ENCODE results near the gene WRAP53.

DNA sequence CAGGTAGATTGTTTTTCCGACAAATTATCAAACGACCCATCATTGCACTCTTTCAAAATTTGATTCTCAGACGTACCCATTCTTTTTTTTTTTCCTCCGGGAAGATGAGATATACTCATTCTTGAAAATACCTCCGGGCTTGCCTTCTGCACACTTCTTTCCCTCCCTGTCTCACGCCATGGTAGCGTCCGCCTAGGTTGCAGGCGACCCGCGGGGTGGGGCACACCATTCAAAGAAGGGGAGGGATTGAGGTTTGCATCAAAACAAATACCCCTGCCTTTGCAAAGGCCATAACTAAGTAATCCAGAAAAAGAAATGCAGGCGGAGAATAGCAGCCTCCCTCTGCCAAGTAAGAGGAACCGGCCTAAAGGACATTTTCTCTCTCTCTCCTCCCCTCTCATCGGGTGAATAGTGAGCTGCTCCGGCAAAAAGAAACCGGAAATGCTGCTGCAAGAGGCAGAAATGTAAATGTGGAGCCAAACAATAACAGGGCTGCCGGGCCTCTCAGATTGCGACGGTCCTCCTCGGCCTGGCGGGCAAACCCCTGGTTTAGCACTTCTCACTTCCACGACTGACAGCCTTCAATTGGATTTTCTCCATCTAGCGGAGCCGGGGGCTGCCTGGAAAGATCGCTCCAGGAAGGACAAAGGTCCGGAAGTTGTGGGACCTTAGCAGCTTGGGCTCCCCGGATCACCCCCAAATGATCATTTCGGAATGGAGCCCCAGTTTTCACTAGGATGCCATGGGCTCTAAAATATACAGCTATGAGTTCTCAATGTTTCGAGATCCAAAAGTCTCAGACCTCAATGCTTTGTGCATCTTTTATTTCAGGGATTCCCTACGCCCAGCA lies 1.8 kb upstream of the WRAP53 start:
- TF ChIP-seq, protein P1, sequence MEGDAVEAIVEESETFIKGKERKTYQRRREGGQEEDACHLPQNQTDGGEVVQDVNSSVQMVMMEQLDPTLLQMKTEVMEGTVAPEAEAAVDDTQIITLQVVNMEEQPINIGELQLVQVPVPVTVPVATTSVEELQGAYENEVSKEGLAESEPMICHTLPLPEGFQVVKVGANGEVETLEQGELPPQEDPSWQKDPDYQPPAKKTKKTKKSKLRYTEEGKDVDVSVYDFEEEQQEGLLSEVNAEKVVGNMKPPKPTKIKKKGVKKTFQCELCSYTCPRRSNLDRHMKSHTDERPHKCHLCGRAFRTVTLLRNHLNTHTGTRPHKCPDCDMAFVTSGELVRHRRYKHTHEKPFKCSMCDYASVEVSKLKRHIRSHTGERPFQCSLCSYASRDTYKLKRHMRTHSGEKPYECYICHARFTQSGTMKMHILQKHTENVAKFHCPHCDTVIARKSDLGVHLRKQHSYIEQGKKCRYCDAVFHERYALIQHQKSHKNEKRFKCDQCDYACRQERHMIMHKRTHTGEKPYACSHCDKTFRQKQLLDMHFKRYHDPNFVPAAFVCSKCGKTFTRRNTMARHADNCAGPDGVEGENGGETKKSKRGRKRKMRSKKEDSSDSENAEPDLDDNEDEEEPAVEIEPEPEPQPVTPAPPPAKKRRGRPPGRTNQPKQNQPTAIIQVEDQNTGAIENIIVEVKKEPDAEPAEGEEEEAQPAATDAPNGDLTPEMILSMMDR (IDR thresholded peaks at IDR 0.05): no peak
- no peak for TF ChIP-seq EZH2 (IDR thresholded peaks at IDR 0.05; ENCODE audit: borderline replicate concordance, insufficient read depth, low read depth, low read length, poor library complexity, severe bottlenecking)
